HCT116 (cell line): ENCODE measurements around the gene ACVR1B.

Experiments used
- EGR1 ChIP-seq: IDR thresholded peaks from 2 replicates; pipeline ENCODE4 v1.6.1; 2012; ENCODE audit warnings: low read depth
- EZH2phosphoT487 ChIP-seq: fragments of 200-600 bp; IDR thresholded peaks from 2 replicates; pipeline ENCODE4 v1.6.1; 2018; ENCODE audit warnings: antibody characterized with exemption, borderline replicate concordance
- FOSL1 ChIP-seq: IDR thresholded peaks from 2 replicates; pipeline ENCODE4 v1.6.1; 2012; ENCODE audit warnings: low read depth
- JUND ChIP-seq: IDR thresholded peaks from 2 replicates; pipeline ENCODE4 v1.6.1; 2012
- POLR2A ChIP-seq: IDR thresholded peaks from 2 replicates; pipeline ENCODE4 v1.7.0; 2011; ENCODE audit warnings: borderline replicate concordance; ENCODE audit not compliant: insufficient read depth, insufficient read length; ENCODE audit errors: extremely low read depth
- POLR2AphosphoS5 ChIP-seq: IDR thresholded peaks from 2 replicates; pipeline ENCODE4 v1.6.1; 2011; ENCODE audit warnings: mild to moderate bottlenecking, low read depth, low read length, moderate library complexity
- RAD21 ChIP-seq: IDR thresholded peaks from 2 replicates; pipeline ENCODE4 v1.6.1; 2012; ENCODE audit warnings: low read depth, mild to moderate bottlenecking
- SIN3A ChIP-seq: IDR thresholded peaks from 2 replicates; pipeline ENCODE4 v1.6.1; 2012; ENCODE audit warnings: low read depth
- SRF ChIP-seq: IDR thresholded peaks from 2 replicates; pipeline ENCODE4 v1.6.1; 2012; ENCODE audit warnings: low read depth
- YY1 ChIP-seq: IDR thresholded peaks from 2 replicates; pipeline ENCODE4 v1.6.1; 2011; ENCODE audit warnings: low read length, low read depth, moderate library complexity, mild to moderate bottlenecking; ENCODE audit not compliant: insufficient replicate concordance; ENCODE audit errors: extremely low read depth
- ZNF274 ChIP-seq: fragments of 200-500 bp; sonication (Bioruptor generic); IDR thresholded peaks from 2 replicates; pipeline ENCODE4 v1.6.1; 2014; ENCODE audit warnings: mild to moderate bottlenecking, low read depth, low read length, inconsistent platforms
- TF ChIP-seq, protein P1 (sequence below): IDR thresholded peaks from 2 replicates; pipeline ENCODE4 v1.6.1; 2012
- TF ChIP-seq, protein P2 (sequence below), 3 experiments: fragments of 200-600 bp in 1 of 3; sonication (generic) in 1 of 3; IDR thresholded peaks in 2 of 3; conservative IDR thresholded peaks in 1 of 3; 2 replicates each; pipeline ENCODE4 v1.5.1; 2012 to 2017; ENCODE audit warnings: low read depth in 2 of 3, low read length in 2 of 3, antibody characterized with exemption in 1 of 3, borderline replicate concordance in 1 of 3, control low read depth in 1 of 3, mild to moderate bottlenecking in 1 of 3, mixed read lengths in 1 of 3, mixed run types in 1 of 3, moderate library complexity in 1 of 3; ENCODE audit not compliant: insufficient read depth in 1 of 3

DNA sequence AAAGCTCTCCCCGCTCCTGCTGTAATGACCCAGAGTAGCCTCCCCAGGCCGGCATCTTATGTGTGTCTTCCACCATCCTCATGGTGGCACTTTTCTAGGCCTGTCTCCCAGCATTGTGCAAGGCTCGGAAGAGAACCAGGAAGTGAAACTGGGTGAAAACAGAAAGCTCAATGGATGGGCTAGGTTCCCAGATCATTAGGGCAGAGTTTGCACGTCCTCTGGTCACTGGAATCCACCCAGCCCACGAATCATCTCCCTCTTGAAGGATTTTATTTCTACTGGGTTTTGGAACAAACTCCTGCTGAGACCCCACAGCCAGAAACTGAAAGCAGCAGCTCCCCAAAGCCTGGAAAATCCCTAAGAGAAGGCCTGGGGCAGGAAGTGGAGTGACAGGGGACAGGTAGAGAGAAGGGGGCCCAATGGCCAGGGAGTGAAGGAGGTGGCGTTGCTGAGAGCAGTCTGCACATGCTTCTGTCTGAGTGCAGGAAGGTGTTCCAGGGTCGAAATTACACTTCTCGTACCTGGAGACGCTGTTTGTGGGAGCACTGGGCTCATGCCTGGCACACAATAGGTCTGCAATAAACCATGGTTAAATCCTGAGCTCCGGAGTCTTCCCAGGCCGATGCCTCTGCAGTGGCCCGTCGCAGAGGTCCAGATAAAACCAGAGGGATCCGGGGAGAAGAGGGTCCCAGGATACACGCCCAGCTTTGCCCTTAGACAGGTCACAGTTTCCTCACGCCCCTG, 28.6 kb upstream of the ACVR1B start:
- no peak for TF ChIP-seq YY1
- TF ChIP-seq, protein P1, sequence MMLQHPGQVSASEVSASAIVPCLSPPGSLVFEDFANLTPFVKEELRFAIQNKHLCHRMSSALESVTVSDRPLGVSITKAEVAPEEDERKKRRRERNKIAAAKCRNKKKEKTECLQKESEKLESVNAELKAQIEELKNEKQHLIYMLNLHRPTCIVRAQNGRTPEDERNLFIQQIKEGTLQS: no peak
- TF ChIP-seq EGR1: no peak
- no peak for TF ChIP-seq EZH2phosphoT487
- no peak for TF ChIP-seq SIN3A
- TF ChIP-seq POLR2A: no peak
- TF ChIP-seq RAD21: no peak
- TF ChIP-seq, protein P2, sequence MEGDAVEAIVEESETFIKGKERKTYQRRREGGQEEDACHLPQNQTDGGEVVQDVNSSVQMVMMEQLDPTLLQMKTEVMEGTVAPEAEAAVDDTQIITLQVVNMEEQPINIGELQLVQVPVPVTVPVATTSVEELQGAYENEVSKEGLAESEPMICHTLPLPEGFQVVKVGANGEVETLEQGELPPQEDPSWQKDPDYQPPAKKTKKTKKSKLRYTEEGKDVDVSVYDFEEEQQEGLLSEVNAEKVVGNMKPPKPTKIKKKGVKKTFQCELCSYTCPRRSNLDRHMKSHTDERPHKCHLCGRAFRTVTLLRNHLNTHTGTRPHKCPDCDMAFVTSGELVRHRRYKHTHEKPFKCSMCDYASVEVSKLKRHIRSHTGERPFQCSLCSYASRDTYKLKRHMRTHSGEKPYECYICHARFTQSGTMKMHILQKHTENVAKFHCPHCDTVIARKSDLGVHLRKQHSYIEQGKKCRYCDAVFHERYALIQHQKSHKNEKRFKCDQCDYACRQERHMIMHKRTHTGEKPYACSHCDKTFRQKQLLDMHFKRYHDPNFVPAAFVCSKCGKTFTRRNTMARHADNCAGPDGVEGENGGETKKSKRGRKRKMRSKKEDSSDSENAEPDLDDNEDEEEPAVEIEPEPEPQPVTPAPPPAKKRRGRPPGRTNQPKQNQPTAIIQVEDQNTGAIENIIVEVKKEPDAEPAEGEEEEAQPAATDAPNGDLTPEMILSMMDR (IDR thresholded peaks at IDR 0.05 in 2 of 3, conservative IDR thresholded peaks at IDR 0.05 in 1 of 3; ENCODE audit: borderline replicate concordance in 1 of 3, insufficient read depth in 1 of 3, low read depth in 2 of 3, low read length in 2 of 3): no peak
- no peak for TF ChIP-seq ZNF274
- no peak for TF ChIP-seq FOSL1
- TF ChIP-seq SRF: no peak
- TF ChIP-seq POLR2AphosphoS5: no peak
- TF ChIP-seq JUND: no peak
